HG03139 (cell line): ENCODE results near the gene CDK1.
"Not testable (repeated sequence)": the region's sequence is repeated elsewhere in the genome, so short reads cannot be mapped to it uniquely, and the experiment has no call there.

Source experiments
- ATAC-seq: cut with Tn5 transposase; IDR thresholded peaks from one replicate; pipeline ENCODE4 v1.9.1; 2021; ENCODE audit not compliant: unreplicated experiment

The CDK1 gene

GRCh38 chr10:60810437-60811182, 32.3 kb downstream of the CDK1 start:
- ATAC-seq = no peak

- peak; percentile 81 for ATAC-seq
These were observed 38.5 kb downstream of the CDK1 start for GRCh38 chr10:60816628-60817397.

GRCh38 chr10:60817398-60817805, 39.1 kb downstream of the CDK1 start:
- no peak for ATAC-seq

GRCh38 chr10:60818134-60818770, 40.0 kb downstream of the CDK1 start:
- no peak for ATAC-seq

GRCh38 chr10:60819271-60819670, 41.0 kb downstream of the CDK1 start:
- no peak for ATAC-seq

- ATAC-seq = peak; percentile 60
These were observed 41.9 kb downstream of the CDK1 start for GRCh38 chr10:60820093-60820754.

GRCh38 chr10:60821656-60822055, 43.4 kb downstream of the CDK1 start:
- no peak for ATAC-seq

- ATAC-seq = no peak
These were observed 44.5 kb downstream of the CDK1 start for GRCh38 chr10:60822809-60823208.

- ATAC-seq = no peak
These were observed 45.0 kb downstream of the CDK1 start for GRCh38 chr10:60823324-60823723.

- ATAC-seq = no peak
These were observed 47.2 kb downstream of the CDK1 start for GRCh38 chr10:60825520-60825919.

GRCh38 chr10:60827791-60828488, 49.7 kb downstream of the CDK1 start:
- no peak for ATAC-seq

GRCh38 chr10:60828489-60828852, 50.2 kb downstream of the CDK1 start:
- no peak for ATAC-seq

GRCh38 chr10:60832136-60832535, 53.9 kb downstream of the CDK1 start:
- ATAC-seq = not testable (repeated sequence)

- ATAC-seq = no peak
These were observed 56.1 kb downstream of the CDK1 start for GRCh38 chr10:60834401-60834800.

- ATAC-seq = no peak
These were observed 56.8 kb downstream of the CDK1 start for GRCh38 chr10:60835049-60835448.

GRCh38 chr10:60841227-60841626, 62.9 kb downstream of the CDK1 start:
- ATAC-seq = not testable (repeated sequence)

GRCh38 chr10:60842694-60843093, 64.4 kb downstream of the CDK1 start:
- no peak for ATAC-seq
